GM23338 (cell line): Measurements from ENCODE around the gene TTC16.

Experiments used
- CREB1 ChIP-seq: fragments of 250-450 bp; sonication (Bioruptor Pico); IDR thresholded peaks from 2 replicates; pipeline ENCODE4 v1.5.0; 2020; ENCODE audit warnings: low read depth, mild to moderate bottlenecking, moderate library complexity
- EZH2 ChIP-seq: fragments of 200-600 bp; sonication (generic); IDR thresholded peaks from one replicate; pipeline ENCODE4 v1.8.0; 2017; ENCODE audit warnings: antibody characterized with exemption, mild to moderate bottlenecking, low read depth; ENCODE audit not compliant: unreplicated experiment
- EZH2phosphoT487 ChIP-seq: fragments of 200-600 bp; sonication (generic); IDR thresholded peaks from one replicate; pipeline ENCODE4 v1.8.1; 2018; ENCODE audit warnings: antibody characterized with exemption; ENCODE audit not compliant: unreplicated experiment
- POLR2AphosphoS5 ChIP-seq: IDR thresholded peaks from 2 replicates; pipeline ENCODE4 v1.6.1; 2016; ENCODE audit warnings: antibody characterized with exemption, low read depth
- ZNF114 ChIP-seq: fragments of 250-450 bp; sonication (Bioruptor Pico); IDR thresholded peaks from 2 replicates; pipeline ENCODE4 v1.5.0; 2020; ENCODE audit warnings: mild to moderate bottlenecking, moderate library complexity
- TF ChIP-seq, protein P1 (sequence below), 2 experiments: fragments of 200-600 bp in 1 of 2; sonication (generic) in 1 of 2; conservative IDR thresholded peaks; 2 replicates each; pipeline versions ENCODE4 v1.5.1 to v1.6.1; 2016 to 2017; ENCODE audit warnings: antibody characterized with exemption in 2 of 2, low read depth in 2 of 2, mild to moderate bottlenecking in 2 of 2, moderate library complexity in 1 of 2

DNA sequence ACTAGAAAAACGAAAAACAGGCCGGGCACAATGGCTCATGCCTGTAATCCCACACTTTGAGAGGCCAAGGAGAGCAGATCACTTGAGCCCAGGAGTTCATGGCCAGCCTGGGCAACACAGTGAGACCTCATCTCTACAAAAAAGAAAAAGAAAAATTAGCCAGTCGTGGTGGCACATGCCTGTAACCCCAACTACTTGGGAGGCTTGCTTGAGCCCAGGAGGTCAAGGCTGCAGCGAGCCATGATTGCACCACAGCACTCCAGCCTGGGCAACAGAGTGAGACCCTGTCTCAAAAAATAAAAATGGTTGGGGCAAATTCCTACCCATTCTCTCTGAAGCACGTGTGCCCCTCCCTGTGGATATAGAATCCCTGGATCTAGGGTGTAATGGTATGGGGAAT, 17.5 kb upstream of the TTC16 start:
- TF ChIP-seq, protein P1, sequence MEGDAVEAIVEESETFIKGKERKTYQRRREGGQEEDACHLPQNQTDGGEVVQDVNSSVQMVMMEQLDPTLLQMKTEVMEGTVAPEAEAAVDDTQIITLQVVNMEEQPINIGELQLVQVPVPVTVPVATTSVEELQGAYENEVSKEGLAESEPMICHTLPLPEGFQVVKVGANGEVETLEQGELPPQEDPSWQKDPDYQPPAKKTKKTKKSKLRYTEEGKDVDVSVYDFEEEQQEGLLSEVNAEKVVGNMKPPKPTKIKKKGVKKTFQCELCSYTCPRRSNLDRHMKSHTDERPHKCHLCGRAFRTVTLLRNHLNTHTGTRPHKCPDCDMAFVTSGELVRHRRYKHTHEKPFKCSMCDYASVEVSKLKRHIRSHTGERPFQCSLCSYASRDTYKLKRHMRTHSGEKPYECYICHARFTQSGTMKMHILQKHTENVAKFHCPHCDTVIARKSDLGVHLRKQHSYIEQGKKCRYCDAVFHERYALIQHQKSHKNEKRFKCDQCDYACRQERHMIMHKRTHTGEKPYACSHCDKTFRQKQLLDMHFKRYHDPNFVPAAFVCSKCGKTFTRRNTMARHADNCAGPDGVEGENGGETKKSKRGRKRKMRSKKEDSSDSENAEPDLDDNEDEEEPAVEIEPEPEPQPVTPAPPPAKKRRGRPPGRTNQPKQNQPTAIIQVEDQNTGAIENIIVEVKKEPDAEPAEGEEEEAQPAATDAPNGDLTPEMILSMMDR (conservative IDR thresholded peaks at IDR 0.05; ENCODE audit: low read depth in 2 of 2), result no peak
- TF ChIP-seq EZH2phosphoT487 (no peak), POLR2AphosphoS5 (no peak), ZNF114 (CRISPR knock-in tag) (no peak), CREB1 (CRISPR knock-in tag) (no peak), EZH2 (no peak)
